Panc1 (cell line): Measurements from ENCODE around the gene LAYN.
A peak's percentile ranks its signal among the peaks of the same experiment; 100 is the strongest.

Experiments used
- CTCF ChIP-seq: fragments of 450-650 bp; IDR thresholded peaks from 2 replicates; pipeline ENCODE4 v1.5.1; 2017; ENCODE audit warnings: mild to moderate bottlenecking
- POLR2AphosphoS5 ChIP-seq: IDR thresholded peaks from 2 replicates; pipeline ENCODE4 v1.6.1; 2012; ENCODE audit warnings: mild to moderate bottlenecking, low read depth, low read length, moderate library complexity
- SIN3A ChIP-seq: IDR thresholded peaks from 2 replicates; pipeline ENCODE4 v1.6.1; 2012; ENCODE audit warnings: low read depth, mild to moderate bottlenecking, low read length, moderate library complexity, borderline replicate concordance; ENCODE audit not compliant: insufficient read depth
- TF ChIP-seq, protein P1 (sequence below), 2 experiments: IDR thresholded peaks; 2 replicates each; pipeline ENCODE4 v1.6.1; 2011 to 2012; ENCODE audit warnings: low read depth in 2 of 2, control low read depth in 1 of 2, low read length in 1 of 2, mild to moderate bottlenecking in 1 of 2, moderate library complexity in 1 of 2; ENCODE audit not compliant: insufficient read depth in 1 of 2

DNA sequence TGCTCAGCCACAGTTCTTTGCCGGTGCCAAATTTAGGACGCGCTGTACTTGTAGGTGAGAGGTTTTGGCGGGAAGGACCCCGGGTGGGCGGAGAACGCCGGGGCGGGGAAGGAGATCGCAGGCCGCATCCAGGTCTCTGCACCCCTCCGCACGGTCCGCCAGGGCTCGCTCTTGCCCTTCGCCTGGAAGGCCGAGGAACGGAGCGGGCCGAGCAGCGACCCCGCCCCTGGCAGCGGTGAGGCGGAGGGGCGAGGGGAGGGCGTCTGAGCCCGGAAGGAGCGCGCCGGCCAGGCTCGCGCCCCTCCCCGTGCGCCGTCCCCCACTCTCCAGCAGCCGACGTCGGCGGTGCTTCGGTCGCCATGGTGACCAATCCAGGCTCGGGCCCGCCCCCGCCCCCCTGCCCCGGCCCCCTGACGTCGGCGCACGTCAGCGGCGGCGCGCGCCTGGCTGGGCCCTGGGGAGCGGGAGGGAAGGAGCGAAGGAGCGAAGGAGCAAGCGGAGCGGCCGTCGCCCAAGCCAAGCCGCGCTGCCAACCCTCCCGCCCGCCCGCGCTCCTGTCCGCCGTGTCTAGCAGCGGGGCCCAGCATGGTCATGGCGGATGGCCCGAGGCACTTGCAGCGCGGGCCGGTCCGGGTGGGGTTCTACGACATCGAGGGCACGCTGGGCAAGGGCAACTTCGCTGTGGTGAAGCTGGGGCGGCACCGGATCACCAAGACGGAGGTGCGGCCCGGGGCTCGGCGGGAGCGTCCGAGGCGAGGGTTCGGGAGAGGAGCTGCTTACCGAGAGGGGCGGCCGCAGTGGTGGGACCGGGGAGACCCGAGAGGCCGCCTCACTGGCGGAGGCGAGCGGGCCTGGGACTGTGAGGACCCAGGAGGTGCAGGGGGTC lies 61.7 kb downstream of the LAYN start, which contains the start of gene SIK2:
- peak; percentile 98 for TF ChIP-seq CTCF
- TF ChIP-seq, protein P1, sequence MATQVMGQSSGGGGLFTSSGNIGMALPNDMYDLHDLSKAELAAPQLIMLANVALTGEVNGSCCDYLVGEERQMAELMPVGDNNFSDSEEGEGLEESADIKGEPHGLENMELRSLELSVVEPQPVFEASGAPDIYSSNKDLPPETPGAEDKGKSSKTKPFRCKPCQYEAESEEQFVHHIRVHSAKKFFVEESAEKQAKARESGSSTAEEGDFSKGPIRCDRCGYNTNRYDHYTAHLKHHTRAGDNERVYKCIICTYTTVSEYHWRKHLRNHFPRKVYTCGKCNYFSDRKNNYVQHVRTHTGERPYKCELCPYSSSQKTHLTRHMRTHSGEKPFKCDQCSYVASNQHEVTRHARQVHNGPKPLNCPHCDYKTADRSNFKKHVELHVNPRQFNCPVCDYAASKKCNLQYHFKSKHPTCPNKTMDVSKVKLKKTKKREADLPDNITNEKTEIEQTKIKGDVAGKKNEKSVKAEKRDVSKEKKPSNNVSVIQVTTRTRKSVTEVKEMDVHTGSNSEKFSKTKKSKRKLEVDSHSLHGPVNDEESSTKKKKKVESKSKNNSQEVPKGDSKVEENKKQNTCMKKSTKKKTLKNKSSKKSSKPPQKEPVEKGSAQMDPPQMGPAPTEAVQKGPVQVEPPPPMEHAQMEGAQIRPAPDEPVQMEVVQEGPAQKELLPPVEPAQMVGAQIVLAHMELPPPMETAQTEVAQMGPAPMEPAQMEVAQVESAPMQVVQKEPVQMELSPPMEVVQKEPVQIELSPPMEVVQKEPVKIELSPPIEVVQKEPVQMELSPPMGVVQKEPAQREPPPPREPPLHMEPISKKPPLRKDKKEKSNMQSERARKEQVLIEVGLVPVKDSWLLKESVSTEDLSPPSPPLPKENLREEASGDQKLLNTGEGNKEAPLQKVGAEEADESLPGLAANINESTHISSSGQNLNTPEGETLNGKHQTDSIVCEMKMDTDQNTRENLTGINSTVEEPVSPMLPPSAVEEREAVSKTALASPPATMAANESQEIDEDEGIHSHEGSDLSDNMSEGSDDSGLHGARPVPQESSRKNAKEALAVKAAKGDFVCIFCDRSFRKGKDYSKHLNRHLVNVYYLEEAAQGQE (IDR thresholded peaks at IDR 0.05; ENCODE audit: insufficient read depth in 1 of 2, low read depth in 2 of 2, low read length in 1 of 2), result no peak; a peak in 1 of 4 replicates
- TF ChIP-seq SIN3A, result peak; percentile 80; the same call in 1 of the 2 replicates
- peak; percentile 21; the same call in 1 of the 2 replicates for TF ChIP-seq POLR2AphosphoS5
